NCI-H128 (cell line): ENCODE data around the gene FHOD3.
"Not testable (repeated sequence)": the region's sequence is repeated elsewhere in the genome, so short reads cannot be mapped to it uniquely, and the experiment has no call there.

Experiments used
- DNase-seq: peaks from one replicate; lab custom pipeline; 2025; ENCODE audit not compliant: unreplicated experiment; lab: John Stamatoyannopoulos, UW

FHOD3 gene

DNA sequence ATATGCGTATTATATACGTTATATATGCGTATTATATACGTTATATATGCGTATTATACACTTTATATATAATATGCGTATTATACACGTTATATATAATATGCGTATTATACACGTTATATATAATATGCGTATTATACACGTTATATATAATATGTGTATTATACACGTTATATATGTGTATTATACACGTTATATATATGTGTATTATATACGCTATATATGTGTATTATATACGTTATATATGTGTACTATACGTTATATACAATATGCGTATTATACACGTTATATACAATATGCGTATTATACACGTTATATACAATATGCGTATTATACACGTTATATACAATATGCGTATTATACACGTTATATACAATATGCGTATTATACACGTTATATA, 465.5 kb downstream of the FHOD3 start:
- DNase-seq, result not testable (repeated sequence)

GRCh38 chr18:36766836-36767235, 469.3 kb downstream of the FHOD3 start:
- no peak for DNase-seq

- DNase-seq, result no peak
These were observed 471.7 kb downstream of the FHOD3 start for GRCh38 chr18:36769172-36769571.

- no peak for DNase-seq
These were observed 472.2 kb downstream of the FHOD3 start for GRCh38 chr18:36769611-36770314.

DNA sequence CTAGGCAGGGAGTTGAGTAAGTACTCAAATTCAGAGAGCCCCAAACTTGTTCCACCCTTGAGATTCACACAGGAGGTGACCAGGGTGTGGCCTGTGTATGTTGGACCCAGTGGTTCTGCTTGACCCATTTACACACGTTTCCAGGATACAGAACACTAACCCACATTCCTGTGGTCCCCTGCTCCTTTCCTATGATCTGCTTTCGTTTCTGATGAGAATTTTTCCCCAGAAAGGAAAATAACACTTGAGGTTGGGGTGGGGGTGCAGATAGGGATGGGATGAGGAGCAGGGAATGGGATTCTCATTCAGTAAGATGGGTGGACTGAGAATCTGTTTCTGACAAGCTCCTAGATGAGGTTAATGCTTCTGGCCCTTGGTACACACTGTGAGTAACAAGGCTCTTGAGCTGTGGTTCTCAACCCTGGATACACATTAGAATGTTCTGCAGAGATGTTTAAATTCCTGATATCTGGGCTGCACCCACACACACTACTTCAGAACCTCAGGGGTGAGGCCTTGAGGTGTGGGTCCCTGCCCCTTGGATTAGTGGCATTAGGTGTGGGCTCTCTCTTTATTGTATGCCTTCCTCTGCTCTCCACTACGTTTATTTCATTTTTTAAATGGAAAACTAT, 472.9 kb downstream of the FHOD3 start:
- no peak for DNase-seq

GRCh38 chr18:36771245-36771644, 473.7 kb downstream of the FHOD3 start:
- DNase-seq, result no peak

GRCh38 chr18:36772241-36772723, 474.8 kb downstream of the FHOD3 start:
- no peak for DNase-seq

DNA sequence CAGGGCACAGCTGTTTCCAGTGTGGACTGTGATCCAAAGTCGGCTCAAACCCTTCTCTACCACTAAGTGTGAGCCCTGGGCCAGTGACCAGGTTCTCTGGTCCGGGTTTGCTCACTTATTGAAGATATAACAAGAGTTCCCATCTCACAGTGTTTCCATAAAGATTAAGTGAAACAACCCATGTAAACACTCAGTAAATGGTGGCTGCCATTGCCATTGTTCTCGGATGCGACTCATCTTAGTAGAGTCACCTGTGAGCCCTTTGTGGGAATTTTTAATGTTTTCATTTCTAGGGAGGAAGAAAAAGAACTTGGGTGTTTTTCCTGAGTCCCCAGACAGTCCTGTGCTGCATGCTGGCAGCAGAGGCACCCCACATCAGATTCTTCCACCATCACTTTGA, 477.9 kb downstream of the FHOD3 start:
- DNase-seq, result no peak

- DNase-seq, result no peak
These were observed 479.1 kb downstream of the FHOD3 start for GRCh38 chr18:36776650-36777049.

DNA sequence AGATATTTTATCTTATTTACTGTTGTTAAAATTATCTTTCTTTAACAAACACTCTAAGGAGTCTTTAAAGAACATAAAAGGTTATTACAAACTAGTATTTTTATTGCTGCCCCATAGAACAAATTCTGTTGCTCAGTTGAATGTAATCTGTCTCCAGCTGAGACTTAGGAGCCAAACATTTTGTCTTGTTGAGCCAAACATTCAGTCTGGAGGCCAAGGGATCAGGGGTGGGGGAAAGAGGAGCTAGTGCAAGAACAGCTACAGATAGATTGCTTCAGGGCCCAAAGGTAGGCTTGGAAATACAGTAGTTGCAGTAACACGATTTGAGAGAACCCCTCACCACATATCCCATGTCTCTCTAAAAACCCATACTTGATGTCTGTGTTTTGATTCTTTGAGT, 480.1 kb downstream of the FHOD3 start:
- no peak for DNase-seq

DNA sequence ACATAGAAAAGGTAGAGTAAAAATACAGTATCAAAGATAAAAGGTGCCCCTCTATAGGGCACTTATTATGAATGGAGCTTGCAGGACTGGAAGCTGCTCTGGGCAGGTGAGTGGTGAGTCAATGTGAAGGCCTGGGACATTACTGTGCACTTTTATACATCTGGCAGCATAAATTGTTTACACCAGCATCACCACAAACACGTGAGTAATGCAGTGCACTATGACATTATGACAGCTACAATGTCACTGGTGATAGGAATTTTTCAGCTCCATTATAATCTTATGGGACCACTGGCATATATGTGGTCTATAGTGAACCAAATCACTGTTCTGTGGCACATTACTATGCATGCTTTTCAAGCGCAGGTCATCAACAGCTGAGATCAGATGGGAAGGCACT, 483.2 kb downstream of the FHOD3 start:
- DNase-seq, result no peak

DNA sequence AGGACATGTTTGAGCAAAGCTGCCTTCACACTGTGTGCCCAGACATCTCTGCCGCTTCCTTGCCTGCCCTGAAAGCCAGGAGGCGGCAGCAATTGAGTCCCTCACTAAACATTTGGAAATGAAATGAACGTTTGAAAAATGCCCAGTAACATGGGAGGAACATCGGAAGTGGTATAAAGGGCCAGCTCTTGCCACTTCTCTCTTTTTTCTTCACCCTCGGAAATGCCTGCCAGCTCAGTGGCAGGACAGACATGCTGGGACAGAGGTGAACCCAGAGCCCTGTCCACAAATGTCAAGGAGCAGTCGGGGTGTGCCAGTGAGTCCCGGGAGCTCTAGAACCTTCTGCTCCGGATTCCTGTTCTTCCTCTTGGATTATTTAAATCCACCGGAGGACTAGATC, 485.2 kb downstream of the FHOD3 start:
- no peak for DNase-seq

DNA sequence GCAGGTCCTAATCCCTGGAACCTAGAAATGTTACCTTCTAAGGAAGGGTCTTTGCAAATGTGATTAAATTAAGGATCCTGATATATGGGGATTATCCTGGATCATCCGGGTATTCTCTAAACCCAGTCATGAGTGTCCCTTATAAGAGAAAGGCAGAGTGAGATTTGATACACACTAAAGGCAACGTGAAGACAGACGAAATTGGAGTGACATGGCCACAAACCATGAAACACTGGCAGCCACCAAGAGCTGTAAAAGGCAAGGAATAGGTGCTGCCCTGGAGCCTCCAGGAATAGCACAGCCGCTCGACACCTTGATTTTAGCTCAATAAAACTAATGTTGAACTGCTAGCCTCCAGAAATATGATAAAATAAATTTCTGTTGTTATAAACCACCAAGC, 486.3 kb downstream of the FHOD3 start:
- DNase-seq, result no peak

DNA sequence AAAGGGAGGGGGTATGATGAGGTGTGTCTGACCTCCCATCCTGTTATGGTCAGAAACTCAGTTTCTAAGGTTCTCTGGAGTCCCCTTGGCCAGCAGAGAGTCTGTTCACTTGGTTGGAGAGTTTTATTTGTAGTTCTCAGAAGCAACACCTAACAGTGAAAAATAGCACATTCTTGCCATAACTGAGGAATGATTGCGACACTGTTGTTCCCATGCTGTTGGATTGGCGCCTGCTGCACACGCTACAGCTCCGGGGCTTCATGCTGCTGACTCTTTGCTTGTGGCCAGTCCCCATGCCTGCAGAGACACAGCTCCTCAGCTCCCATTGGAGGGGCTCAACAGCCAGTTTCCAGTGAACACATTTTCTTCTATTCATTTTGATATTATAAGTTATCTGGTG, 489.2 kb downstream of the FHOD3 start:
- no peak for DNase-seq

GRCh38 chr18:36792634-36793283, 495.2 kb downstream of the FHOD3 start:
- DNase-seq, result no peak

- no peak for DNase-seq
These were observed 501.4 kb downstream of the FHOD3 start for GRCh38 chr18:36798738-36799473.

DNA sequence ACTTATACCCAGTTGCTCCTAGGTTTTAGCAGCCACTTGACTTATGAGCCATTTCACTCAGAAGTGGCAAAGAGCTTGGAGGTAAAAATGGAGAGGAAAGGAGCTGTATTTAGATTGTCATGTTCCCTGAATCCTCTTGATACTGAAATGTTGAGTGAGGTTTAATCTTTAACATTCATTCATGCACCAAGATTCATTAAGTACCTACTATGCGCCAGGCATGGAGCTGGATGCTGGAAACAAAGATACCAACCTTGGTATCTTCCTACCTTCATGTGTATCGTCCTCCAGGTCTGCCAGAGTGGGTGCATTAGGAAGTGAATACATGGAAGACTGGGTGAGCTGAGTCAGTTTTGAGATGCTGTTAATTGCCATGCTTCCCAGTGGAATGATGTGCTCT, 507.6 kb downstream of the FHOD3 start:
- no peak for DNase-seq

GRCh38 chr18:36808681-36809080, 511.2 kb downstream of the FHOD3 start:
- no peak for DNase-seq

DNA sequence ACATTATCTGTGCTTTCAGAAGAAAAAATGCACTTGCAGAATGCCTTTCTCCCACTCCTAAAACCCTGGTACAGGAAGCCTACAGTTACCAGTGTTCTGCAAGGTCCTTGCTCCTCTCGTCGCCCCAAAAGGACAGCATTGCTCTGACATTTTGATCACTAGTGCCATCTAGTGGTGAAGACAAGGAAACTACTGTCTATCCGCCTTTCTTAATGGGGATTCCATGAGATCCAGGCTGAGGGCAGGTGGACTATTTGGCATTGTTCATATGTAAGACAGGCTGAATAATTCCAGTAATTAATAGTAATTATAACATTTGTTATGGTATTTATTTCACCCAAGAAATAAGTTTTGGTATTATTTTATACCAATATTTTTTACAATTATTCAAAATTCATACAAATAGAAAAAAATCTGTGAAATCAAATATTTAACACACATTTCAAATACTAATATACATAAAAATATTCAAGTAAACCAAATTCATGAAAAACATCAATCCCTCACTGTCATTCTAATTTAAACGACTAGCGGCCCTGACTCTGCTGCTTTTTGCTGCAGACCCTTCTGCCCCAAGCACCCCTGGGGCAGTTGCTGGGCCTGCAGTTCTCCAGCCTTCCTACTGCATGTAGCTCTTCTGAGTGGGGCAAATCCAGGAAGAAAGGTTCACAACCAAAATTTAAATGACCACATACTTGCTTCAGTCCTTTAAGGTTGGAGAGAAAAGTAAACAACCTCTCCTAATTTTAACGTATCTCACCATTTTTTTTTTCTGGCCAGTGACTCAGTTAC, 512.3 kb downstream of the FHOD3 start:
- peak; percentile 69 for DNase-seq

DNA sequence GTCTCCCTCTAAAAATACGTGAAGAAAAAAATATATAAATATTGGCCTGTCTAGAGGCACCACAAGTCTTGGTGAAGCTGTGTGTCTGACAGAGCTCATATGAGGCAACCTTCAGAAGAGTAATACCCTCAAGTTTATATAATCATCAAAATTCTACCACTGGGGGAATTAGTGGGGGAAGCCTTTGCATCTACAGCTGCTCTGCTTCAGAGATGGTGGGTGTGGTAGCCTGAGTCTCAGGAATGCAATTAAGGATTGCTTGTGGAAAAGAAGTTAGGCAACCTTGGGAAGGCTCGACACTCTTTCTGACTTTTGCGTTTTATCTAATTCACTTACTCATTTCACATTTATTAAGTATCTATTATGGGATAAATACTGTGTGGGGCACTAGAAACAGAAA, 513.9 kb downstream of the FHOD3 start:
- no peak for DNase-seq

DNA sequence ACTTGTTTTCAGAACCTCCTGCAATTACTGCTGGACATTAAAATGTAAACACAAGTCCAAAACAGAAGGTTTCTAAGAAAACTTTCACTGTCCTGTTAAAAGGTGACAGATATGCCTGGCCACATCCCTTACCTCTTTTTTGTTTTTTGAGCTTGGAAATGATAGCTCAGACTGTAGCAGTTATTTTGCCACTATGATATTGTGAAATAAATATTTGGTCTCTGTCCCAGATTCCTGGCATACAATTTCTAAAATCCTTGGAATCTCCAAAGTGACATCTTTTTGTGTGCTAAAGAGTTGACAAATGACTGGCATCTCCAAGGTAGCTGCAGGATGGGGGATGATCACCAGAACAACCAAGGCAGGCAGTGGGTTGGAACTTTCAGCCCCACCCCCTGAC, 514.4 kb downstream of the FHOD3 start:
- no peak for DNase-seq
